ENCODE data around the gene ANKRD7.

ANKRD7 gene

DNA sequence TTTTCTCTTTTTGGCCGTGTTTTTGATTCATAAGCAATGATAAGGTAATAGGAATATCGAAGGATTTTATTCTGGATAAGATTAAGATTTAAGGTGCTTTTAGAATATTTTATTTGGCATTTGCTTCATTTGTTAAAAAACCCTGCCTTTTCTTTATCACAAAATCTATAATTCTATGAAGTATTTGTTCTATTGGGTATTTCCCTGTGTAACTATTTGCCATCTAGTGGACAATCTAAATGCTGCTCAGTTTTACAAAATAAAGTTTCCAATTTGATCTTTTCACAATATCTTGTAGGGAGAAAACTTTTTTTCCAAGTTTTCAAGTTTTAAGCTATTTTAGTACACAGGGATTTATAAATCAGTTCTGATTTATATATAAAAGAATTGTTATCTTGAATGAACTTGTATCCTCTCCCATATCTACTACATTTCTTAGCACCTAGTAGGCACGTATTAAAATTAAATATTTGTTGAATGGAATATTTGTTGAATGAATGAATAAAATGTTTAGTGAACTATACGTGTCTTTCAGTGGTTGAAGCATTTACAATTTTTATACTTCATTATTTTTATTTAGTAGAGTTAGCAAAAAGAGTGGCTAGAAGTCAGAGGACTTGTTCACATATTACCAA, 26.5 kb downstream of the ANKRD7 start:
- TF ChIP-seq CTCF (IDR thresholded peaks at IDR 0.05; ENCODE audit: low read length, missing control alignments): peak; percentile 27
- no peak for DNase-seq (ENCODE audit: low read depth)
- no peak overlapping the region for H3K4me3 ChIP-seq (replicated peaks; ENCODE audit: low read depth, low read length)

DNA sequence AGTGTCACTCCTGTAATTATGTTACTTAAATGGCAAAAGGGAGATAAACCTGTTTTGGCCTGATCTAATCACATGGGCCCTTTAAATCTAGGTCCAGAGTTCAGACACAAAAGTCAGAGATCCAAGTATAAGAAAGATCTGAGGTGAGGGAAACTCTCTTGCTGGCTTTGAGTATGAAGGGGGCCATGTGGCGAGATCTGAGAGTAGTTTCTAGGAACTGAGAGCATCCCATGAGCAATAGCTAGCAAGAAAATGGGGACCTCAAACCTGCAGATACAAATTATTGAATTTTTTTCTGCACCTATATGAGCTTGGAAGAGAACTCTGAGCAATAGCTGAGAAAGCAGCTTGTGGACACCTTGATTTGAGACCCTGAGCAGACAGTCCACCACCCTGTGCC, 27.6 kb downstream of the ANKRD7 start:
- DNase-seq (ENCODE audit: low read depth): no peak
- no peak overlapping the region for H3K4me3 ChIP-seq (replicated peaks; ENCODE audit: low read depth, low read length)
- no peak for TF ChIP-seq CTCF (IDR thresholded peaks at IDR 0.05; ENCODE audit: low read length, missing control alignments)

- no peak for TF ChIP-seq CTCF (IDR thresholded peaks at IDR 0.05; ENCODE audit: low read length, missing control alignments)
- peak; percentile 2 for DNase-seq (ENCODE audit: low read depth)
- H3K4me3 ChIP-seq (replicated peaks; ENCODE audit: low read depth, low read length): no peak overlapping the region
Observed at GRCh38 chr7:118259115-118259514, 34.6 kb downstream of the ANKRD7 start.

GRCh38 chr7:118264836-118265235, 40.3 kb downstream of the ANKRD7 start:
- no peak for TF ChIP-seq CTCF (IDR thresholded peaks at IDR 0.05; ENCODE audit: low read length, missing control alignments)
- H3K4me3 ChIP-seq (replicated peaks; ENCODE audit: low read depth, low read length): no peak overlapping the region
- no peak for DNase-seq (ENCODE audit: low read depth)

- no peak for TF ChIP-seq CTCF (IDR thresholded peaks at IDR 0.05; ENCODE audit: low read length, missing control alignments)
- no peak for DNase-seq (ENCODE audit: low read depth)
- no peak overlapping the region for H3K4me3 ChIP-seq (replicated peaks; ENCODE audit: low read depth, low read length)
Observed at GRCh38 chr7:118280319-118281012, 56.0 kb downstream of the ANKRD7 start.

DNA sequence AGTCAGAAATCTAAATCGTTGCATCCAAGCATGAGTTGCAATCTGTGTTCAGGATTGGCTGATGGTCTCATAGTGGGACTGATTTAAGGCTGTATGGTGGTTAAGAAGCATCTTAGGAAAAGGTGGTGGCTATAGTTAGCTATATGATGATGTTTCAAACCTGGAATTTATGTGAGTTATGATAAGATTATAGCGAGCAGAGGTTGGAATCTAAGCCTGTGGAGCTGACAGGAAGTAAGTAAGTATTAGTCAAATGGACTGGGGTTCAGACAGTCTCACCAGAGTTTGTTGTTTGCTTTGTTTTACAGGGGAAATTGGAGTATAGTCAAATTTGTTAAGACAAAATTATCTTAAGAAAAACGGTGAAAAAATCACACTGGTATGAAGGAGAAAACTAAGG, 56.7 kb downstream of the ANKRD7 start:
- no peak for DNase-seq (ENCODE audit: low read depth)
- no peak for TF ChIP-seq CTCF (IDR thresholded peaks at IDR 0.05; ENCODE audit: low read length, missing control alignments)
- no peak overlapping the region for H3K4me3 ChIP-seq (replicated peaks; ENCODE audit: low read depth, low read length)

DNA sequence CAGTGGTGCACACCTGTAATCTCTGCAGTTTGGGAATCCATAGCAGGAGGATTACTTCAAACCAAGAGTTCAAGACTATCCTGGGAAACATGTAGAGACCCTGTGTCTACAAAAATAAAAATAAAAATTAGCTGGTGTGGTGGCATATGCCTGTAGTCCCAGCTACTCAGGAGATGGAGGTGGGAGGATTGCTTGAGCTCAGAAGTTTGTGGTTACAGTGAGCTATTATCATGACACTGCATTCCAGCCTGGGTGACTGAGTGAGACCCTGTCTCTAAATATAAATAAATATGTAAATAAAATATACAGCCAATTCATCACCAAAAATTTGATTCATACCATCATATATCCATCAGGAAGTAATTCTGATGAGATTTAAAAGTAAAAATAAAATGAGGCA, 60.9 kb downstream of the ANKRD7 start:
- TF ChIP-seq CTCF (IDR thresholded peaks at IDR 0.05; ENCODE audit: low read length, missing control alignments): no peak
- no peak for DNase-seq (ENCODE audit: low read depth)
- no peak overlapping the region for H3K4me3 ChIP-seq (replicated peaks; ENCODE audit: low read depth, low read length)

All from fibroblast of pulmonary artery (primary cell).